GM21723 (cell line): ENCODE data around the gene SIGLECL1.
"Not testable (repeated sequence)": the region's sequence is repeated elsewhere in the genome, so short reads cannot be mapped to it uniquely, and the experiment has no call there.

Experiments used
- ATAC-seq: cut with Tn5 transposase; IDR thresholded peaks from one replicate; pipeline ENCODE4 v1.9.1; 2021; ENCODE audit warnings: mild to moderate bottlenecking, moderate library complexity; ENCODE audit not compliant: unreplicated experiment

SIGLECL1 gene

DNA sequence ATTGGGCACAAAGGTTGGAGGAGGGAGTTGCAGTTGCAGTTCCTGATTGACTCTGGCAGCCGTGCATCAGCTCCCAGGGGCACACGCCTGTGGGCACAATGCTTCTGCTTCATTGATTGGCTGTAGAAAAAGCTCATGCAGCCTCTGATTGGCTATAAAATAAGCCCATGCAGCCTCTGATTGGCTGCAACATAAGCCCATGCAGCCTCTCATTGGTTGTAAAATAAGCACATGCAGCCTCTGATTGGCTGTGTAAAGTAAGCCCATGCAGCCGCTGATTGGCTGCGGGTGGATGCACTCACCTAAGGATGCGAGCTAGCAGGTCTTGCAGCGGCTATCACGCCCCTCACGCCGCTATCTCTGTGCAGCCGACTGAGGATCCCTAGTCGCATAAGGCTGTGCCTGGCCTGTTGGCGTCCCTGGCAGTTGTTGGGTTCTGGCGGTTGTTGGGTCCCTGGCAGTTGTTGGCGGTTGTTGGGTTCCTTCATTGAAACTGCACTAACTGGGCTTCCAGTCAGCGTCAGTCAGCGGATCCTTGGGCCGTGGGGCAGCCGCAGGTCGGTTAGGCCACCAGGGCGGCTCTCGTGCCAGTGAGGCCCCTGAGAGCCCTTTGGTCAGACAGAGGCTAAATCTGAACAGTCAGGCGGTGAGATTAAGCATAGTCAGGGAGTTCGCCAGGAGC, at the start of gene SIGLECL1:
SIGLECL1 (plus strand) TSS at position 295 of the 682 bp plus-strand sequence. CDS start 12,993 bp downstream, outside the sequence.
- ATAC-seq: no peak

DNA sequence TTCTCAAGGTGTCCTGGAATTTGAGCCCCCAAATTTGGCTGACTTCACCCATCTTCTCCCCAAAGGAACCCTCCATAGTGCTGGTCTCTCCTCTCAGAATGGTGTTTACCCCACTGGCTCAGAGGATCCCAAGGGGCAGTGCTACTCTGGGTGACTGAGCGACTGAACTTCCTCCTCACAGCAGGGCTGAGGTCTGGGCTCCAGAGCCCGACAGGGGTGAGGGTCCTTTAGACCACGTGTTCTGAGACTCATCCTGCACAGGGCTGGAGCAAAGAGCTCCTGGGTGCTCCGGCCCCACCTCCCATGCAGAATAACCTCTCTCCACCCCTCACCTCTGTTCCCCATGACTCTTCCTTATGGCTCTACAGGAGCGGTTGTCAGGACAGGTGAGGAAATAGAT, 49.2 kb upstream of the SIGLECL1 start:
- ATAC-seq: no peak

DNA sequence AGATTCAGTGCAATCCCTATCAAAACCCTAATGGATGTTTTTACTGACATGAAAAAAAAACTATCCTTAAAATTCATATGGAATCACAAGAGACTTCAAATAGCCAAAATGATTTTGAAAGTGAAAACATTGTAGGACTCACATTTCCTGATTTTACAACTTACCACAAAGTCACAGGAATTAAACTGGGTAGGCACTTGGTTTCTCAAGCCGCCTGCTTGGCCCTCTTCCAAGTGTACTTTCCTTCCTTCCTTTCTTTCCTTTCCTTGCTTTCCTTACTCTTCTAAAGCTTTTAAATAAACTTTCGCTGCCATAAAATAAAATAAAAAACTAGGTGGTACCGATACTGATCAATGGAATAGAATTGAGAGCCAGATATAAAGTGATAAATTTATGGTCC, 47.0 kb upstream of the SIGLECL1 start:
- ATAC-seq: no peak

DNA sequence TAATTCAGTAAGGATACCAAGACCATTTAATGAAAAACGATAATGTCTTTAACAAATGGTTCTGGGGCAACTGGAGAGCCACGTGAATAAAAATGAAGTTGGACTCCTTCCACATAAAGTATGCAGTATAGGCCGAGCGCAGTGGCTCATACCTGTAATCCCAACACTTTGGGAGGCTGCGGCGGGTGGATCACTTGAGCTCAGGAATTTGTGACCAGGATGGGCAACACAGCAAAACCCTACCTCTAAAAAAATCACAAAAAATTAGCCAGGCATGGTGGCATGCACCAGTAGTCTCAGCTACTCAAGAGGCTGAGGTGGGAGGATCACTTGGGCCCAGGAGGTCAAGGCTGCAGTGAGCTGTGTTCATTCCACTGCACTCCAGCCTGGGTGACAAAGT, 46.6 kb upstream of the SIGLECL1 start:
- no peak for ATAC-seq

DNA sequence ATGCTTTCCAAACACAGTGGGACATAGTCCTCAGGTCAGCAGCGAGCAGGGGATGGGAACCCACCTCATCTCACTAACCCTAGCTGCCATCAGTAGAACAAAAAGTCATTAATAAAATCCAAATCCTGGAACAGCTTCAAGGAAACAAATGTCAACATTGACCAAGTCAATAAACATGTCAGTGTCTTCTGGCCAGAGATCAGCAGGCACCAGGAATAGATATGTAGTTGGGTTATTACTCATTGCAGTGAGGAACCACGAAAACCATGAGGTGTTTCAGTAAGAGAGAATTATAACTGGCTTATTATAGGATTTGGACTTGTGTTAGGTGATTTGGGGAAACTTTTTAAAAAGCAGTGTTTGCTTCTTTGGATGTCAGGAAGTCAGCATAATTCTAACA, 43.1 kb upstream of the SIGLECL1 start:
- no peak for ATAC-seq

DNA sequence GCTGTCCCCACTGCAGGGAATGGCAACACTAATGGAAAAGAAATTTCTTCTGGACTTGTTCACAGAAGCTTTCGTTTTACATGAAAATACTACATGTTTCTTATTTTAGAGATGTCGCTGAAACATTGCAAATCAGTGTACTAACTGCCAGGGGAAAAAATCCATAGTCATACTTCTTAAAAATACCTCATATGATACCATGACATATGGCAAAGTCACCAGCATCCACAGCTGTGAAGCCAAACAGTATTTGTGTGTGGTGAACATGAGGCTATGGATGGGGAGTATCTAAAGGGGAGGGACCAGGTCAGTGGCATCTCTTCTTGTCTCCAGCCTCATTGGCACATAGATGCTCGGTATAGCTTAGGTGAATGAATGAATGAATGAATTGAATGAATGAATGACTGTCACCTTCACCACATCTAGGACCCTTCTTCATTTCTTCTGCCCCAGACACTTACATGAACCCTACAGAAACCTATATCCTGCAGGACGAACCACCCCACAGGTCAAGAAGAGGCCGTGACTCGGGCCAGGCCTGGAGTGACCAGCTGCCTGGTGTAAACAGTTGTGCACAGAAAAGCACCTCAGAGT, 40.6 kb upstream of the SIGLECL1 start:
- ATAC-seq: no peak

DNA sequence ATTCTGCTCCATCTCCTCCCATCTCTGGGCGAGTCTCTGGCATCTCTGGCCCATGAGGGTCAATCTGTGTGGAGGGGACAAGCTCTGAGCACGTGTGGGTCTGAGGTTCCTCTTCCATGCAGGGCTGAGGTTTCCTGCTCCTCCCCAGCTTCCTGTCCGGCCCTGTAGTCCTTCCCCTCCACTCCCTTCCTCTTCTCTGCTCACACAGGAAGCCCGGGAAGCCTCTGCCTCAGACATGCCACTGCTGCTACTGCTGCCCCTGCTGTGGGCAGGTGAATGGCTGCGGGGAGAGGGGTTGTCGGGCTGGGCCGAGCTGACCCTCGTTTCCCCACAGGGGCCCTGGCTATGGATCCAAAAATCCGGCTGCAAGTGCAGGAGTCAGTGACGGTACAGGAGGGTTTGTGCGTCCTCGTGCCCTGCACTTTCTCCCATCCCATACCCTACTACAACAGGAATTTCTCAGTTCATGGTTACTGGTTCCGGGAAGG, 40.0 kb upstream of the SIGLECL1 start:
- ATAC-seq: not testable (repeated sequence)

DNA sequence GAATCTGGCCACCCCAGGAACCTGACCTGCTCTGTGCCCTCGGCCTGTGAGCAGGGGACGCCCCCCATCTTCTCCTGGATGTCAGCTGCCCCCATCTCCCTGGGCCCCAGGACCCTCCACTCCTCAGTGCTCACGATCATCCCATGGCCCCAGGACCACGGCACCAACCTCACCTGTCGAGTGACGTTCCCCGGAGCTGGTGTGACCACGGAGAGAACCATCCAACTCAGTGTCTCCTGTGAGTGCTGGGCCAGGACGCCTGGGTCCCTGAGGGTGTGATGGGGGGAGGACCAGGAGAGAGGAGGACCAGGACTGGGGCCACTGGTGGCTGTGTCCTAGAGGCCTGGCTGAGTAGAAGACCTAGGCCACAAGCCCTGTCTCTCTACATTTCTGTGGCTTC, 39.0 kb upstream of the SIGLECL1 start:
- ATAC-seq: no peak

DNA sequence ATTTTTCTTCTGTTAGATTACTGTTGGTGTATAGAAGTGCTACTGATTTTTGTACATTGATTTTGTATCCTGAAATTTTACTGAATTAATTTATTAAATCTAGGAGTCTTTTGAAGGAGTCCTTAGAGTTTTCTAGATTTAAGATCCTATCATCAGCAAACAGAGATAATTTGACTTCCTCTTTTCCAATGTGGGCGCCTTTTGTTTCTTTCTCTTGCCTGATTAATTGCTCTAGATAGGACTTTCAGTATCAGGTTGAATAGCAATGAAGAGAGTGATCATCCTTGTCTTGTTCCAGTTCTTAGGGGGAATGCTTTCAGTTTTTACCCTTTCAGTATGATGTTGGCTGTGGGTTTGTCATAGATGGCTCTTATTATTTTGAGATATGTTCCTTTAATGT, 31.6 kb upstream of the SIGLECL1 start:
- no peak for ATAC-seq

DNA sequence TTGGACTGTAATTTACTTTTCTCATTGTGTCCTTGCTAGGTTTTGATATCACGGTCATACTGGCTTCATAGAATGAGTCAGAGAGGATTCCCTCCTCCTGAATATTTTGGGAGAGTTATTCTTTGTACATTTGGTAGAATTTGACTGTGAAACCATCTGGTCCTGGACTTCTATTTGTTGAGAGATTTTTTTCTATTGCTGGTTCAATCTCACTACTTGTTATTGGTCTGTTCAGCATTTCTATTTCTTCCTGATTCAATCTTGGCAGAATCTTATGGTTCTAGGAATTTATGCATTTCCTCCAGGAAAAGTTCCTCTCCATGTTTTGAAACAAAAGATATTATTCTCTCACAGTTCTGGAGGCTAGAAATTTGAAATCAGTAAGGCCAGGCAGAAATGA, 30.9 kb upstream of the SIGLECL1 start:
- no peak for ATAC-seq

DNA sequence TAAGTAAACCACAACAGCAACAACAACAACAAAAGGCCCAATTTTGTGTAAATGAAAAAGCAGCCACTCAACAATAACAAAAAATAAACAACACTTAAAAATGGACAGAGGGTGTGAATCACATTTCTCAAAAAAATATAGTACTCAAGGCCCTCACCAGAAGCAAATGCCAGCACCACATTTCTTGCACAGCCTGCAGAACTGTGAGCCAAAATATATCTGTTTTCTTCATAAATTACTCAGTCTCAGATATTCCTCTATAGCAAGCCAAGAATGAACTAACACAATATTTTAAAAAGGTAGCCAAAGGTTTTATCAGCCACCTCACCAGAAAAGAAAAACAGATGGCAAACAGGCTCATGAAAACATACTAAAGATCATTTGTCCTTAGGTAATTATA, 29.9 kb upstream of the SIGLECL1 start:
- no peak for ATAC-seq

DNA sequence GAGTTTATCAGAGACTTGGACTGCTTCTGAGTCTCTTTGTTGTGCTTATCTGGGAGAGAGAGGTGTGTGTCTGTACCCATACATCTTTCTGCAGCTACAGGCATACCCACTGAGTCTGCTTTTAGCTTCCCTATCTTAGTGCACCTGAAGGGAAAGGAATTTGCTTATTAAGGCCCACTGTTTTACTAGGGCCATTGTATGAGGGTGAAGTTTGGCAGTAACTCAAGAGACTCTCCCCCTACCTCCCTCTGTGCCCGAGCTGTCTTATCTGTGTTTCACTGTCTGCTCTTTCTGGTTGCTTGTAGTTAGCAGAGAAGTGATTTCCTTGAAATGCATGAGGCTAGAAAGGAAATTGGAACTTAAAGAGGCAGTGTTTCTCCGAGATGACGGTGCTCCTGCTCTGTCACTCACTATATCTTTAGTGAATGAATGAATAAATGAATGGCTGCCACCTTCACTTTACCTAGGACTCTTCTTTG, 26.7 kb upstream of the SIGLECL1 start:
- no peak for ATAC-seq

DNA sequence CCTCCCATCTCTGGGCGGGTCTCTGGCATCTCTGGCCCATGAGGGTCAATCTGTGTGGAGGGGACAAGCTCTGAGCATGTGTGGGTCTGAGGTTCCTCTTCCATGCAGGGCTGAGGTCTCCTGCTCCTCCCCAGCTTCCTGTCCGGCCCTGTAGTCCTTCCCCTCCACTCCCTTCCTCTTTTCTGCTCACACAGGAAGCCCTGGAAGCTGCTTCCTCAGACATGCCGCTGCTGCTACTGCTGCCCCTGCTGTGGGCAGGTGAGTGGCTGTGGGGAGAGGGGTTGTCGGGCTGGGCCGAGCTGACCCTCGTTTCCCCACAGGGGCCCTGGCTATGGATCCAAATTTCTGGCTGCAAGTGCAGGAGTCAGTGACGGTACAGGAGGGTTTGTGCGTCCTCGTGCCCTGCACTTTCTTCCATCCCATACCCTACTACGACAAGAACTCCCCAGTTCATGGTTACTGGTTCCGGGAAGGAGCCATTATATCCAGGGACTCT, 25.9 kb upstream of the SIGLECL1 start, which contains the start of gene CD33:
CD33 (plus strand) TSS at position 183 of the 496 bp plus-strand sequence; CDS start at position 222, 39 bp downstream.
- ATAC-seq: not testable (repeated sequence)

DNA sequence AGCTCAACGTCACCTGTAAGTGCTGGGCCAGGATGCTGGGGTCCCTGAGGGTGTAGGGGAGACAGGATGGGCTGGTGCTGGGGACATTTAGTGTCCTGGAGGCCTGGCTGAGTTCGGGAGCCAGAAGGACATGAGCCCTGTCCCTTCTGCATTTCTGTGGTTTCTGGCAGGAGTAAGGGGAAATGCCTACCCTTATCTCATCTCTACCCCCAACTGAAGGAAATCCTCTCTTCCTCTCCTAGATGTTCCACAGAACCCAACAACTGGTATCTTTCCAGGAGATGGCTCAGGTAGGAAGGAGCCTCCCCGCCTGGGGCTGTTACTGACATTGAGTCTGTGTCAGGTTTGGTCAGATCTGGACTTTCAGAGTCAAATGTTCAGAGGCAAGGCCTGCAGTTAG, 24.8 kb upstream of the SIGLECL1 start:
- ATAC-seq: no peak

DNA sequence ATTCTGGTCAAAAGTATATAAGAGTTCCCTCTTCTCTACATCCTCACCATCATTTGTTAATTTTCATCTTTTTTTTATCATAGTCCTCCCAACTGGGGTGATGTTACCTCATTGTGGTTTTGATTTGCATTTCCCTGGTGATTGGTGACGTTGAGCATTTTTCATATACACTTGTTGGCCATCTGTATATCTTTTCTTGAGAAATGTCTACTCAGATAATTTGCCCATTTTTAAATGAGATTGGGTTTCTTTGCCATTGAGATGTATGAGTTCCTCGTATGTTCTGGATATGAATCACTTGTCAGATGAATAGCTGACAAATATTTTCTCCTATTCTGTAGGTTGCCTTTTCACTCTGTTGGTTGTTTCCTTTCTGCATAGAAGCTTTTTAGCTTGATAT, 23.6 kb upstream of the SIGLECL1 start:
- no peak for ATAC-seq

DNA sequence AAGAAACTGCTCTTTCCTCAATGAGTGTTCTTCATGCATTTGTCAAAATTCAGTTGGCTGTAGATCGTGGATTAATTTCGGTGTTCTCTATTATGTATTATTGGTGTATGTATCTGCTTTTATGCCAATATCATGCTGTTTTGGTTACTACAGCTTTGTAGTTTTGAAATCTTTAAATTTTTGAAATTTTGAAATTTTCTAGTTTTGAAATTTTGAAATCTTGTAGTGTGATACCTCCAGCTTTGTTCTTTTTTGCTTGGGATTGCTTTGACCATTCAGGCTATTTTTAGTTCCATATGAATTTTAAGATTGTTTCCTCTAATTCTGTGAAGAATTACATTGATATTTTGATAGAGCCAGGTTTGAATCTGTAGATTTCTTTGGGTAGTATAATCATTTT, 22.9 kb upstream of the SIGLECL1 start:
- no peak for ATAC-seq

DNA sequence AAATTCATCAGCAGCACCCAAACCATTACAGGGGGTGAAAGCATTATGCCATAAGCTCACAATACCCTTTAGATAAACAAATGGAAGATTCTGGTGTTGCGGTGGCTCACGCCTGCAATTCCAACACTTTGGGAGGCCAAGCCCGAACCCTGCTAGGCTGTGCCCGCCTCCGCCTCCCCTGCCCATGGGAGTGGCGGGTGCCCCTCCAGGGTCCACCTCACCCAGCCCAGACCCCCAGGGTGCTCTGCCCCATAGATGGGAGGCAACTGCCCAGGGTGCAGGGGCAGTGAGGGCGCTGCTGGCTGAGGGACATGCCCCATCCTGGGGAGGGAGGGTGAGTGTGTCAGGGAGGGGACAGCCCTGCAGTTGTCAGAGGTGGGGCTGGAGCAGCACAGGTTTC, 10.0 kb upstream of the SIGLECL1 start:
- no peak for ATAC-seq

DNA sequence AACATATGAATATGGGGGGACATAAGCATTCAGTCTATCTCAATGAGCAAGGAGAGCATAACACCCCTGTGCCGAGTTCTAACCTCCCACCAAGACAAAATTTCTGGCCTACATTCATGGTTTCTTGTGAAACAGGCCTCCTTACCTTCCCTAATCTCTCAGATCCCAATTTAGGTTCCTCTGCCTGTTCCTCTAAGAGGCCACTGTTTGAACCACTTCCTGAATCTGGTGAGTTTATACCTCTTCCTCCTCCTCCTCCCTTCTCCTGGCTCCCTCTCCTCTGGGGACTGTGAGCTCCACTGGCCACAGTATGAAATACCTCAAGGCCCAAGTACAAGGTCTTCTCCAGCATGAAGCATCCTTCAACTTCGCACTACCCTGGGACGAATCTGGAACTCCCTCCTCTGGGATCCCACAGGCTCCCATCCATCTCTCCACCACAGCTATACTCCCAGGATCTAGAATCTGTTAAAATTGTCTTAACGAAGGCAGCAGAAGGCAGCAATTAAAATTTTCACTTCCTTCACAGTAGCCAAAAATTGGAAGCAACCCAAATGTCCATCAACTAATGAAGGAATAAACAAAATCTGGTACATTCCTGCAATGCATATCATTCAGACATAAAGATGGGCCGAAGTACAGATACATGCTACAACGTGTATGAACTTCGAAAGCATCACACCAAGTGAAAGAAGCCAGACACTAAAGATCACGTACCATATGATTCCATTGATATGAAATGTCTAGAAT, 7.8 kb upstream of the SIGLECL1 start:
- ATAC-seq: no peak

DNA sequence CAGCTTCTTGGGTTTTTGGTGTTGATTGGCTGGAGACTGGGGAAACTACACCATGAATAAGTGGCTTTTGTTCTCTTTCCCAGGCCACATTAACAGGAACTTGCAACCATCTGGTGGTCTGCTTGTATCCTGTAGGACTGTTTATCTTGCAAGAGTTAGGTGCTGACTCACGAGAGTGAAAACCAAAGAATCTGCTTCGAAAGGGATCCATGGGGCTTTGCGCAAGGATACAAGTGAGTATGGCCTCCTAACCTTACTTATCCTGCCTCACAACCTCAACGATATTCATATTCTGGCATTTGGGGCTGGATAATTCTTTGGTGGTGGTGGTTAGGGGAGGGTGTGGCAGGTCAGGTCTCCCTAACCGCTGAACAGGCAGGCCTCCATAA, 4.7 kb upstream of the SIGLECL1 start:
- no peak for ATAC-seq

DNA sequence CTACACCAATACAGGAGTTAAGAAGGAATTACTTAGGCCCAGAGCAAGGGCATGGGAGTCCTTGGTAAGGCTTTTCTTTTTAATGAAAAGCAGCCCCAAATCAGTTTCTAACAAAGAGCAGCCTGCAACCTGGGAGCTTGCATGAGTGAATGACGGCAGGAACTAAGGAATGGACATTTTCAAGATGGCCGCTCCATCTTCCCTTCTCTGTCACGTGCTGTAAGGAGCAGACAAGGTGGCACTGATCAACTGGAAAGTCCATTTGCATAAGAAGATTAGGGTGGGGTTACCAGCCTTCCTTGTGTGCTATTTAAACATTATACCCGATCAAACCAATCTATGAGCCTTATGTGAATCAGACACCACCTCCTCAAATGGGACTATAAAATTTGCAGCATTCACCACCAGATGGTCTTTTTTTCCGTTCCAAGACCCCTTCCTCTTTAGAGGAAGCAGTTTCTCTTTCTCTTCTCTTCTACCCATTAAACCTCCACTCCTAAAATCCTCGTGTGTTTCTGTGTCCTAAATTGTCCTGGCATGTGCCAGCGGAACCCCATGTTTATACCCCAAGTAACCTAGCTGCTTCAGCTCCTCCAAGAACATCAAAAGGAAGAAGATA, 2.8 kb upstream of the SIGLECL1 start:
- ATAC-seq: no peak

DNA sequence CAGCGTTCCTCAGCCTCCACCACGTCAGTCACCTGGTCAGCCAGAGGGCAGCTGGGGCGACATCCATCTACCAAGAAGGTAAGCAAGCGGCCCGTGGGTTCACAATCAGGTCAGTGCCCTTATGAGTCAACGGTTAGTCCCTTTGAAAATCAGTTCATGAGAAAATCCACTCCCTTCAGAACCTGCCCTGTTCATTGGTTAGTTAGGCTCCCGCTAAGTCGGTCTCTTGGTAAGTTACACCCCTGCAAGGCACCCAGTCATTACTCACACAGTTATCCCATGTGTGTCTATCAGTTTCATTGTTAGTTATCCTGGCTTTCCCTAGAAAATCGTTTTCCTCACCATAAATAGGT, 564 bp downstream of the SIGLECL1 start:
- no peak for ATAC-seq
